OCI-LY3 (cell line): ENCODE results near the gene BMP2K.

Experiments
- EZH2phosphoT487 ChIP-seq: fragments of 200-600 bp; shearing (Covaris generic); IDR thresholded peaks from 2 replicates; pipeline ENCODE4 v1.6.1; 2018; ENCODE audit warnings: antibody characterized with exemption, mixed run types, low read depth
- TF ChIP-seq, protein P1 (sequence below): fragments of 200-600, 300-600 bp; sonication (generic); IDR thresholded peaks from 2 replicates; pipeline ENCODE4 v1.5.1; 2014; ENCODE audit warnings: antibody characterized with exemption, low read length, low read depth

- TF ChIP-seq, protein P1, sequence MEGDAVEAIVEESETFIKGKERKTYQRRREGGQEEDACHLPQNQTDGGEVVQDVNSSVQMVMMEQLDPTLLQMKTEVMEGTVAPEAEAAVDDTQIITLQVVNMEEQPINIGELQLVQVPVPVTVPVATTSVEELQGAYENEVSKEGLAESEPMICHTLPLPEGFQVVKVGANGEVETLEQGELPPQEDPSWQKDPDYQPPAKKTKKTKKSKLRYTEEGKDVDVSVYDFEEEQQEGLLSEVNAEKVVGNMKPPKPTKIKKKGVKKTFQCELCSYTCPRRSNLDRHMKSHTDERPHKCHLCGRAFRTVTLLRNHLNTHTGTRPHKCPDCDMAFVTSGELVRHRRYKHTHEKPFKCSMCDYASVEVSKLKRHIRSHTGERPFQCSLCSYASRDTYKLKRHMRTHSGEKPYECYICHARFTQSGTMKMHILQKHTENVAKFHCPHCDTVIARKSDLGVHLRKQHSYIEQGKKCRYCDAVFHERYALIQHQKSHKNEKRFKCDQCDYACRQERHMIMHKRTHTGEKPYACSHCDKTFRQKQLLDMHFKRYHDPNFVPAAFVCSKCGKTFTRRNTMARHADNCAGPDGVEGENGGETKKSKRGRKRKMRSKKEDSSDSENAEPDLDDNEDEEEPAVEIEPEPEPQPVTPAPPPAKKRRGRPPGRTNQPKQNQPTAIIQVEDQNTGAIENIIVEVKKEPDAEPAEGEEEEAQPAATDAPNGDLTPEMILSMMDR, result no peak
- no peak for TF ChIP-seq EZH2phosphoT487
Measured at GRCh38 chr4:78901882-78902281, 125.7 kb downstream of the BMP2K start.
